D341Med (cell line): Measurements from ENCODE around the gene TEX47.

Experiments used
- DNase-seq: peaks from one replicate; pipeline ENCODE4 v3.0.0; 2012; ENCODE audit warnings: low spot score

The TEX47 gene

GRCh38 chr7:88746126-88746525 is 49.4 kb downstream of the TEX47 start:
- no peak for DNase-seq
